Endothelial cell of umbilical vein (primary cell): ENCODE measurements around the gene TCERG1L. TPM values are rescaled to one million over a fixed set of nuclear protein-coding genes. Genes with fewer than 3 reads are reported as not detected.

ENCODE experiments used
- BruUV-seq: library from RNA; stranded (reverse); fragments of 400-500 nt; replicated peaks from 2 replicates; lab custom pipeline; 2021; lab: Mats Ljungman, UMichigan
- CTCF ChIA-PET: fragments of 300-600, 350-600 bp; sonication (Branson Sonifier 250); formaldehyde crosslinking; loops from one replicate; lab custom pipeline; 2021; ENCODE audit warnings: antibody characterized with exemption, inconsistent platforms; lab: Charles Lee
- POLR2A ChIA-PET: fragments of 300-600, 350-600 bp; sonication (Branson Sonifier 250); formaldehyde crosslinking; loops from one replicate; lab custom pipeline; 2021; ENCODE audit warnings: antibody characterized with exemption, inconsistent platforms; lab: Charles Lee
- DNase-seq: peaks from one replicate; pipeline ENCODE4 v3.0.0-alpha.2; 2011; ENCODE audit warnings: low read depth, low spot score
- FAIRE-seq: peaks from 2 replicates; lab custom pipeline; 2011; peaks lifted over from hg19 to GRCh38; lab: Jason Lieb, UNC
- H2AFZ ChIP-seq: 2 replicates; pipeline ENCODE4 v1.6.0; 2012; ENCODE audit warnings: low read depth, low read length, control low read depth, inconsistent platforms
- H3K27ac ChIP-seq: 2 replicates; pipeline ENCODE4 v1.5.1; 2011; ENCODE audit warnings: low read depth, mild to moderate bottlenecking, control low read depth, low read length, moderate library complexity; ENCODE audit not compliant: insufficient read depth
- H3K27me3 ChIP-seq, 2 experiments: 2 replicates each; pipeline versions ENCODE4 v1.6.0 to v1.6.1; 2011; ENCODE audit warnings: low read length in 2 of 2, mixed read lengths in 1 of 2; ENCODE audit not compliant: control insufficient read depth in 2 of 2, insufficient read depth in 2 of 2
- H3K36me3 ChIP-seq, 2 experiments: 2 replicates in 1 of 2; 3 replicates in 1 of 2; pipeline ENCODE4 v1.5.1; 2011; ENCODE audit warnings: low read length in 2 of 2, mild to moderate bottlenecking in 1 of 2, moderate library complexity in 1 of 2; ENCODE audit not compliant: control insufficient read depth in 2 of 2, insufficient read depth in 2 of 2; ENCODE audit errors: extremely low read depth in 1 of 2
- H3K4me1 ChIP-seq: 3 replicates; pipeline ENCODE4 v1.5.1; 2011; ENCODE audit warnings: mild to moderate bottlenecking, low read length; ENCODE audit not compliant: control insufficient read depth, insufficient read depth; ENCODE audit errors: extremely low read depth
- H3K4me2 ChIP-seq: 2 replicates; pipeline ENCODE4 v1.6.1; 2011; ENCODE audit warnings: low read length, control low read depth, mixed read lengths; ENCODE audit not compliant: insufficient read depth
- H3K4me3 ChIP-seq, 3 experiments: fragments of 200-600 bp in 1 of 3; sonication (generic), shearing (Covaris generic) in 1 of 3; replicated peaks in 1 of 3; 2 replicates each; pipeline ENCODE4 v1.5.1; 2011 to 2016; ENCODE audit warnings: control low read depth in 3 of 3, low read length in 3 of 3, mild to moderate bottlenecking in 2 of 3, inconsistent platforms in 1 of 3, low read depth in 1 of 3, moderate library complexity in 1 of 3; ENCODE audit not compliant: insufficient read depth in 1 of 3
- H3K79me2 ChIP-seq: 2 replicates; pipeline ENCODE4 v1.6.0; 2012; ENCODE audit warnings: low read length, inconsistent platforms; ENCODE audit not compliant: control insufficient read depth, insufficient read depth
- H3K9ac ChIP-seq: replicated peaks from 2 replicates; pipeline ENCODE3; 2011; ENCODE audit warnings: low read length, control low read depth; ENCODE audit not compliant: insufficient read depth; ENCODE audit errors: extremely low read depth
- H3K9me1 ChIP-seq: replicated peaks from 3 replicates; pipeline ENCODE4 v1.6.0; 2011; ENCODE audit warnings: mild to moderate bottlenecking, low read length; ENCODE audit not compliant: control insufficient read depth, insufficient read depth; ENCODE audit errors: extremely low read depth
- H3K9me3 ChIP-seq: replicated peaks from 2 replicates; pipeline ENCODE4 v1.5.1; 2012; ENCODE audit warnings: low read length, inconsistent platforms; ENCODE audit not compliant: control insufficient read depth, insufficient read depth
- H4K20me1 ChIP-seq: replicated peaks from 2 replicates; pipeline ENCODE3; 2011; ENCODE audit warnings: mild to moderate bottlenecking, low read length; ENCODE audit not compliant: control insufficient read depth, insufficient read depth; ENCODE audit errors: extremely low read depth
- EZH2 ChIP-seq: IDR thresholded peaks from 2 replicates; pipeline ENCODE4 v1.6.1; 2012; ENCODE audit warnings: borderline replicate concordance, low read depth, mild to moderate bottlenecking, moderate library complexity, low read length, inconsistent platforms; ENCODE audit not compliant: severe bottlenecking
- FOS ChIP-seq: IDR thresholded peaks from 2 replicates; pipeline ENCODE4 v1.6.1; 2011; ENCODE audit warnings: mild to moderate bottlenecking, low read length, moderate library complexity, borderline replicate concordance; ENCODE audit not compliant: insufficient read depth
- GATA2 ChIP-seq: IDR thresholded peaks from 2 replicates; pipeline ENCODE4 v1.7.0; 2011; ENCODE audit warnings: low read depth, mild to moderate bottlenecking, moderate library complexity, mixed read lengths, low read length; ENCODE audit not compliant: insufficient read length, insufficient read depth
- JUN ChIP-seq: IDR thresholded peaks from 2 replicates; pipeline ENCODE4 v1.6.1; 2011; ENCODE audit warnings: borderline replicate concordance, low read depth; ENCODE audit not compliant: insufficient read length, insufficient read depth
- MYC ChIP-seq: IDR thresholded peaks from one replicate; pipeline ENCODE4 v1.6.1; 2011; ENCODE audit warnings: mild to moderate bottlenecking, low read depth, low read length
- POLR2A ChIP-seq: IDR thresholded peaks from 2 replicates; pipeline ENCODE4 v1.6.1; 2012; ENCODE audit warnings: low read depth, mild to moderate bottlenecking, control low read depth, low read length
- POLR2AphosphoS5 ChIP-seq: IDR thresholded peaks from 2 replicates; pipeline ENCODE4 v1.6.1; 2012; ENCODE audit warnings: low read depth, mild to moderate bottlenecking, control low read depth, low read length, moderate library complexity; ENCODE audit not compliant: insufficient read depth
- dilution Hi-C: fragments of 300-500 bp; cut with MboI; formaldehyde crosslinking; loops from one replicate; pipeline ENCODE4 v1.15.0; 2019; ENCODE audit warnings: low sequenced_read_pairs; ENCODE audit not compliant: extremely low pct_ligation_motif_present
- intact Hi-C: fragments of 100-400 bp; cut with micrococcal nuclease; formaldehyde crosslinking; loops from one replicate; pipeline ENCODE4 v1.10.0; 2022
- polyA plus RNA-seq, 4 experiments: library from polyadenylated mRNA; depleted of rRNA in 3 of 4; stranded (reverse) in 3 of 4; unstranded in 1 of 4; fragments of >200 nt; gene quantifications; 2 replicates each; pipeline versions ENCODE4 v1.2.1 to v1.2.3, GENCODE V29; 2011 to 2012; ENCODE audit warnings: missing spikeins in 1 of 4
- total RNA-seq: library from RNA; stranded (reverse); gene quantifications from 2 replicates; pipeline ENCODE4 v1.2.3, GENCODE V29; 2021
- TF ChIP-seq, protein P1 (sequence below), 2 donors: IDR thresholded peaks; 1 replicate in 1 of 2; 2 replicates in 1 of 2; pipeline ENCODE4 v1.5.1; 2011; ENCODE audit warnings: low read length in 2 of 2, mild to moderate bottlenecking in 2 of 2, moderate library complexity in 2 of 2, control low read depth in 1 of 2, inconsistent platforms in 1 of 2, low read depth in 1 of 2; ENCODE audit not compliant: insufficient read depth in 1 of 2; ENCODE audit errors: extremely low read depth in 1 of 2
- TF ChIP-seq, protein P2 (sequence below): IDR thresholded peaks from 2 replicates; pipeline ENCODE4 v1.6.1; 2011; ENCODE audit not compliant: insufficient read depth, insufficient read length

The TCERG1L gene
- total and polyA plus RNA-seq, 2 donors (not counting 3 experiments of a cell fraction or from before 2014, with no cell fraction given), result not detected

DNA sequence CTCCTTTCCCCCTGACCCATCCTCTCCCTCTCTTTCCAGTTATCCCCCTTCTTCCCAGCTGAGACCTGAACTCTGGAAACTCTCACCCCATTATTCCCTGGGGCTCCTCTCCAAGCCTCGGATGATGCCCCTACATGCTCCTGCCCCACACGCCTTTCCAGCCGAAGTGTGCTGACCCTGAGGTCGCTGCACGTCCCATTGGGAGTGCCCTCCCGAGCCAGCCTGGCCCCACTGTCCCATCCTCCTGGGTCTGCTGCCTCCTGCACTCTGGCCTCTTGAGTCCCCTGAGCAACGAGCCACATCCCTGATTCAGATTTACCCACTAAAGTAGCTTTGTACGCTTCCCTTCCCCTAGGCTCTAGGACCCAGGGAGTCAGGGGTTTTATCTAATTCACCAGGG lies 87.4 kb downstream of the TCERG1L start:
- POLR2A ChIA-PET, result no interaction called here
- H3K79me2 ChIP-seq, result no peaks in the 10 kb centered on the region
- H3K4me3 ChIP-seq, result no peak overlapping the region
- H3K4me2 ChIP-seq, result no peak overlapping the region
- H3K9ac ChIP-seq, result no peak overlapping the region
- no peak overlapping the region for H2AFZ ChIP-seq
- no peak for DNase-seq
- no peak overlapping the region for H3K27ac ChIP-seq
- H3K4me1 ChIP-seq, result no peaks in the 10 kb centered on the region
- BruUV-seq, result no TSS peak
- dilution Hi-C loops (no loop called here), intact Hi-C loops (no loop called here)
- CTCF ChIA-PET, result no interaction called here
- peaks cover 10% of the 10 kb centered on the region for H3K9me3 ChIP-seq
- no peaks in the 10 kb centered on the region for H3K9me1 ChIP-seq
- no peaks in the 10 kb centered on the region for H3K27me3 ChIP-seq
- no peaks in the 10 kb centered on the region for H3K36me3 ChIP-seq
- TF ChIP-seq MYC (no peak), POLR2AphosphoS5 (no peak), GATA2 (no peak), POLR2A (no peak), EZH2 (no peak), JUN (no peak), FOS (no peak)
- TF ChIP-seq, protein P1, sequence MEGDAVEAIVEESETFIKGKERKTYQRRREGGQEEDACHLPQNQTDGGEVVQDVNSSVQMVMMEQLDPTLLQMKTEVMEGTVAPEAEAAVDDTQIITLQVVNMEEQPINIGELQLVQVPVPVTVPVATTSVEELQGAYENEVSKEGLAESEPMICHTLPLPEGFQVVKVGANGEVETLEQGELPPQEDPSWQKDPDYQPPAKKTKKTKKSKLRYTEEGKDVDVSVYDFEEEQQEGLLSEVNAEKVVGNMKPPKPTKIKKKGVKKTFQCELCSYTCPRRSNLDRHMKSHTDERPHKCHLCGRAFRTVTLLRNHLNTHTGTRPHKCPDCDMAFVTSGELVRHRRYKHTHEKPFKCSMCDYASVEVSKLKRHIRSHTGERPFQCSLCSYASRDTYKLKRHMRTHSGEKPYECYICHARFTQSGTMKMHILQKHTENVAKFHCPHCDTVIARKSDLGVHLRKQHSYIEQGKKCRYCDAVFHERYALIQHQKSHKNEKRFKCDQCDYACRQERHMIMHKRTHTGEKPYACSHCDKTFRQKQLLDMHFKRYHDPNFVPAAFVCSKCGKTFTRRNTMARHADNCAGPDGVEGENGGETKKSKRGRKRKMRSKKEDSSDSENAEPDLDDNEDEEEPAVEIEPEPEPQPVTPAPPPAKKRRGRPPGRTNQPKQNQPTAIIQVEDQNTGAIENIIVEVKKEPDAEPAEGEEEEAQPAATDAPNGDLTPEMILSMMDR (IDR thresholded peaks at IDR 0.05; ENCODE audit: extremely low read depth in 1 of 2, insufficient read depth in 1 of 2, low read depth in 1 of 2, low read length in 2 of 2), result no peak
- TF ChIP-seq, protein P2, sequence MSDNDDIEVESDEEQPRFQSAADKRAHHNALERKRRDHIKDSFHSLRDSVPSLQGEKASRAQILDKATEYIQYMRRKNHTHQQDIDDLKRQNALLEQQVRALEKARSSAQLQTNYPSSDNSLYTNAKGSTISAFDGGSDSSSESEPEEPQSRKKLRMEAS, result no peak
- no peaks in the 10 kb centered on the region for H4K20me1 ChIP-seq
- no peak for FAIRE-seq
